Activated T-cell treated with anti-CD3 and anti-CD28 coated beads for 24 hours (primary cell): ENCODE results near the gene C11orf16.
"Not testable (repeated sequence)": the region's sequence is repeated elsewhere in the genome, so short reads cannot be mapped to it uniquely, and the experiment has no call there.

Source experiments
- DNase-seq: peaks from one replicate; pipeline ENCODE4 v3.0.0-alpha.2; 2020; ENCODE audit warnings: low read depth

Gene C11orf16

GRCh38 chr11:8886322-8886721 lies 46.4 kb downstream of the C11orf16 start:
- no peak for DNase-seq

- not testable (repeated sequence) for DNase-seq
Measured at GRCh38 chr11:8881585-8881984, 51.2 kb downstream of the C11orf16 start.

DNA sequence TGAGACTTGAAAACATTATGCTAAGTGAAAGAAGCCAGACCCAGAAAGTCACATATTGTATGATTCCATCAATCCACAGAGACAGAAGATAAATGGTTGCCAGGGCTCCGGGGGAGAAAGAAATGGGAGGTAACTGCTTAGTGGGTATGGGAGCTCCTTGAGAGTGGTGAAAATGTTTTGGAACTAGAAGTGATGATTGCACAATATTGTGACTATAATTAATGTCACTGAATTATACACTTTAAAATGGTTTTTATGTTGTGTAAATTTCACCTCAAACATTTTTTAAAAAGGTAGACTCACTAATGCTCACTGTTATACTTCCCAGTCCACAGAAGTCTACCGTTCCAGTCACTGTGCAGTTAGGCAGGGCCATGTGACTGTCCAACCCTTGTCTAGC lies 54.0 kb downstream of the C11orf16 start:
- DNase-seq: no peak

DNA sequence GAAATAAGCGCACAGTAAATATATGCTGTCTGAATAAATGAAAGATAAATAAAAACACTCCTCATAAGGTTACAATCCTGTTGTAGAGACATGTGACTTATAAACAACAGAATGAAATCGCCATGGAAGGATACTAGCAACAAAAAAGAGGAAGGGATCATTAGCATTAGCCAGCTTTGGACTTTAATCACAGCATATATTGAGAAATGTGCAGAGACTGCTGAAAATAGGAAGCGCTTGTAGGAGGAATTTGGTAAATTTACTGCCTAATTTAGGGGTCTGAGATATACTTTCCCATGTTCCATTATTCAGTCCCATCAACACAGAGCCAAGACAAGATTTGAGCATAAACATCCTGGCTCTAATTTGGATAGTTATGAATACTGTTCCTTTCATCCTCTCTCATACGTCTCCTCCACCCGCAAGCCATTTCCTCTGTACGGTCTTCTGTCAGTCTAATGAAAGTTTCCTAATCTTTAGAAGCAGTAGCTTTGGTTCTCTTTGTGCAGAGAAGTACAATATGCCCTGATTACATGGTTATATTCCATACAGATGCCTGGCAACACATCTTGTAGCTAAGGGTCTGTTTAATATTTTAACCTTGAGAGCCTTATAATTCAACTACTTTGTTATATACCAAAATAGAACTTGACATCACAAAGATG lies 58.9 kb downstream of the C11orf16 start:
- DNase-seq: no peak

DNA sequence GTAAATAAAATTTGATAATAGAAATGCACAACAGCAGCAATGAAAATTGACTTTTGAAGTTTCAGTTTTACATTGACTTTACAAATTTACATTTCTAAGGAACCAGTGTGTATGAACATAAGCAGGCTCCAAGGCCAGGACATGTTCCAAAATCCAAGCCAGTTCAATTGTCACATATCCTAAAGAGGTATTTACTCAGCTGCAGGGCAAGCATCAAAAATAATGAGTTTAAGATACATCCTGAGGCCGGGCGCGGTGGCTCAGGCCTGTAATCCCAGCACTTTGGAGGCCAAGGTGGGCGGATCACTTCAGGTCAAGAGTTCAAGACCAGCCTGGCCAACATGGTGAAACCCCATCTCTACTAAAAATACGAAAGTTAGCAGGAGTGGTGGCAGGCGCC lies 60.8 kb downstream of the C11orf16 start:
- no peak for DNase-seq

DNA sequence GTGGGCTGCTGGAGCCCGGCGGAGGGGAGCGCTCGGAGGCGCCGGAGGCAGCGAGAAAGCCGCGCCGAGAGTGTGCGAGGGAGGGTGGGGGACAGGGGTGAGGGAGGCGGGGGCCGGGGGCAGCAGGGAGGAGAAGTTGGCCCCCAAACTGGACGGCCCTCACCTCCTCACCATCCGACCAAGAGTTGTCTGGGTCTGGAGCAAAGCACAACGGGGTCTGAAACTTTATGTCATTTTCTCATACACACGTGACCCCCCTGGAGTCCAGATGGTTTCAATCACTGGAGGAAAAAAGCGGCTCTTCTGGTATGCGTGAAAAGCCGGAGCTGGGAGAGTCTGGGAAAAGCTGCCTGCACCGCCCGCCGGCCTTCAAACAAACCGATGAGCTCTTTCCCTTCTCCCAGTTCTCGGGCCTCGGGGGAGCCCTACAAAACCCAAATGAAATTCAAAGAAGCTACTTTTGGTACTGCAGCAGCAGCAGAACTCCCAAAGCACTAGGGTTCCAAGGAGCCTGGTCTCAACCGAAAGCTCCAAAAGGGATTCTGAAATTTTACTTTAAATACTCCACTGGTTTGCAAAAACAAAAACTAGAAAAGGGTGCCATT lies 61.5 kb downstream of the C11orf16 start:
- no peak for DNase-seq

DNA sequence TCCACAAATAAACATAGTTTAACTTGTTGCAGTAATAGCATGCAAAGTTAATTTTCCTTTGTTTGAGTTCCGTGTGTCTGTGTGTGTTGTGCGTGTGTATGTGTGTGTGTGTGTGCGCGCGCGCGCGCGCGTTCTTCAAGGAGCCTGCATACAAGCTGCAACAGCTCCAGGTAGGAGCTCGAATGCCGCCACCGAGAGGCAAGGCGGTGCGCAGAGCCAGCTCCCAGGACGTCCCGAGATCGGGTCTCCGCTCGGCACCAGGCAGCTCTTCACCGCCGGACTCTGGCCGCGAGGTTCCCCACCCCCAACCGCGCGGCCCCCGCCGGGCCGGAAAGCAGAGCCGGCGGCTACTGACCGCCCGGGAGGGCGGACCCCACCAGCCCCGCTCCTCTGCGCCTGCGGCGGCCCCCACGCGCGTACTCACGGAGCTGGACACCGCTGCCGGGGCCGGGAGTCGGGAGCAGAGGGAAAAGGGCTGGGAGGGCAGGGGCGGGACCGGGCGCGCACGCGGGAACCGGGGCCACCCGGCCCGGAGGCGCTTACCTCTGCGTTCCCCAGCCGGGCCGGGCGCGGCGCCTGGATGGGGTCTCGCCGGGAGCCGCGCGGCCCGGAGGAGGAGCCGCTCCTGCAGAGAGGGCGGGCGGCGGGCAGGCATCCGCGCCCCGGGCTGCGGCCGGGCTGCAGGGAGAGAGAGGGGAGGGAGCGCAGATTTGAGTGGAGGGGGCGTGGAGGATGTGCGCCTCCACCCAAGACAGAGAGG lies 62.2 kb downstream of the C11orf16 start:
- DNase-seq: no peak
